HS-27A (cell line): ENCODE results near the gene ATXN1.

Source experiments
- DNase-seq: peaks from one replicate; pipeline ENCODE4 v3.0.0-alpha.2; 2012; ENCODE audit warnings: low read depth, missing footprints

The ATXN1 gene

GRCh38 chr6:16783509-16783908 lies 22.2 kb upstream of the ATXN1 start:
- DNase-seq: no peak

GRCh38 chr6:16782278-16782677 lies 21.0 kb upstream of the ATXN1 start:
- no peak for DNase-seq

GRCh38 chr6:16781348-16782169 lies 20.3 kb upstream of the ATXN1 start:
- no peak for DNase-seq

DNA sequence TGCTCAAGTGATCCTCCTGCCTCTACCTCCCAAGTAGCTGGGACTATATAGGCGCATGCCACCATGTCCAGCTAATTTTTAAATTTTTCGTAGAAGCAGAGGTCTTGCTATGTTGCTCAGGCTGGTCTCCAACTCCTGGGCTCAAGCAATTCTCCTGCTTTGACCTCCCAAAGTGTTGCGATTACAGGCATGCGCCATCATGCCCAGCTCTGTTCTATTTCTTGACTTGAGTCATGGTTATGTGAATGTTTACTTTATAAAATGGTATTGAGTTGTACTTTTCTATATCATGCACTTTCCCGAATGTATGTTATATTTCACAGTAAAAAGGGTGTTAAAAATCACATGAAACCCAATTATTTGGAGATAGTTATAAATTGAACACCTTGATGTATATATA lies 17.3 kb upstream of the ATXN1 start:
- no peak for DNase-seq

- DNase-seq: no peak
Measured at GRCh38 chr6:16777794-16778193, 16.5 kb upstream of the ATXN1 start.

DNA sequence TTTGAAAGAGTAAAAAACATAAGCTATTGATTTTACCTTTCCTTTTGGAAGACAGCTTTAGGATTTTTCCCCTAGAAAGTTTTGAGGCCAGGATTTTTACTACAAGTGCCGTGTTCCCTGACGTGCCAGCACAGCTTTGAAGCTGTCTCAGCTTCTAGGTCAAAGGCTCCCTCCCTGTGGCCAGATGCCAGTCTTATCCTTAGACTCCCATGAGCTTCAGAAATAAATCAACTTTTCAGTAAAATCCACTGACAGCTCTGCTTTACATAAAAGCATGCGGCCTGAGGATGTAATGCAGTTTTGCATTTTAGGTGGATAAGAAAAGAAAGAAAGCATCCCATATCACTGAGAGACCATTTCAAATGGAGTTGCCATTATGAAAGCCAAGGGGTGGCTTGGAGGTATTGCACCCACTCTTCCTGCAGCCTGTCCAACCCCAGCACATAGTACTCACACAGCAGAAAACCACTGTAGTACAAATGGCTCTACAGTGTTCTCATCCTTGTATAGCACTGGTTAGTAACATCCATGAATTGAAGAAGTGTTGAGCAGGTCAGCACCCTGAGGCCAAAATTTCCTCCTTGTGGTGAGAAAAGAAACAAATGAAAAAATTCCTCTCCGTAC lies 15.2 kb upstream of the ATXN1 start:
- no peak for DNase-seq

DNA sequence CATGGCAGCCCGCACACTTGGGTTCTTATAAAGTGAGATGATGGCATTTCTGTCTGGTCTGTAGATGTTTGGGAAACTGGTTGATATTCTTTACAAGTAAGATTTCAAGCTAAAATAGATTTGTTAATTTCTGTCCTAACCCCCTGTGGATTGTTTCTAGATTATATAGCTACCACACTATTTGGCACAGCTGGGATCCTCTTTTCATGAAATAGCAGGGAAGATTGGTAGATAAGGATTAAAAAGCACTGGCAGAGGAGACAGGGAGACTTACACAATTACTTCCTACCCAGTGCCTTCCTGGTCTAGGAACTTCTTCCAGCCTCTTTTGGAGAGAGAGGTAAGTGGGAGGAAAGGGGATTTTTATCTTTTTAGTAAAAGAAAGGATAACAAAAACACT lies 13.2 kb upstream of the ATXN1 start:
- DNase-seq: no peak

DNA sequence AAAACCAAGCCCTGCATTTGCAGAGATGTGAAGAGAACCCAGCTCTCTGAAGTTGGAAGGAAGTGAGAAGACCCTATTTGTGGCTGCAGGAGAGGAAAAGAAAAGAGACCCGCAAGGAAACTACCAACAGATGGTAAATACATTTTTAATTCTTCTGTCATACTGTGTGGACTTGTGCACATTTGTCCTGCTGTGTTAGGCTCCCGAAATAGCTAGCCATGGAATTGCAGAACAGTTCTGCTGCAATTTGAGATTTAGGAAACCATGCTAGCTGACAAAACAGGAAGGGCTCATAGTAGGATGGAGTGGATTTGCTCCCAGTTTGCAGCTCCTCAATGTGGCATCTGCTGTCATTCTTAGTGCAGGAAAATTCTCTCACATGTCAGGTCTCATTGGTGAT lies 12.1 kb upstream of the ATXN1 start:
- no peak for DNase-seq

DNA sequence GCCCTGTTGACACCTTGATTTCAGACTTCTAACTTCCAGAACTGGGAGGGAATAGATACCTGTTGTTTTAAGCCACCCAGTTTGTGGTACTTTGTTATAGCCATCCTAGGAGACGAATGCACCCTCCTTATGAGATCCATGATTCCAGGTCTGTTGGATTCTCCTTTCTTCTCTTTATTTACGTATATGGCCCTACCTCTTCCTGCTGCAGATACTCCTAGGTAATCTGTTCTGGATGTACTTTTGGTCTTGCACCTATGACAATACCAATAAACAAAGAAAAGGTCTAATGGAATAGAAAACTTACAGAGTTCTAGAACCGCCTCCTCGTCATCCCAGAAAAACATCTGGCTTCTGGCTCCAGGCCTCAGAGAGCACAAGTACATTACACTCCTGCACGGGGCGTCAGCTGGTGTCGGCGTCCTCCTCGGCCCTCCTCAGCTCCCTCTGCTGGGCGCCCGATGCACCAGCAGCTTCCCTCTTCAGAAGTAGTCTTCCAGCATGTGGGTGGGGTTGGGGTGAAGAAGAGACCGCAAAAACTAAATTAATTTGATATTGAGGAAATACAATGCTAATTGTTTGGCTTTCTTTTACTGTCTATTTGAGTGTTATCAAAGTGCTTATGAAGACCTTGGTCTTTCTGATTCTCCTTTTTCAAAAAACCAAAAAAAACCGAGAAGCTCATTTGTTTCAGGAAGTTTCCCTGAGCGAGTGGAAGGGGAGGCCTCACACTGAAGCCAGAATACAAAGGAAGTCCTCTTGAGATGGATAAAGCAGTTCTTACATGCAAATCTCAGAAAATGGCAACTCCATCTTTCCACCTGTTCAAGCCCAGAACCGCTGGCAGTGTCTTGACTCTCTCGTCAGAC lies 9.7 kb upstream of the ATXN1 start:
- DNase-seq: no peak

DNA sequence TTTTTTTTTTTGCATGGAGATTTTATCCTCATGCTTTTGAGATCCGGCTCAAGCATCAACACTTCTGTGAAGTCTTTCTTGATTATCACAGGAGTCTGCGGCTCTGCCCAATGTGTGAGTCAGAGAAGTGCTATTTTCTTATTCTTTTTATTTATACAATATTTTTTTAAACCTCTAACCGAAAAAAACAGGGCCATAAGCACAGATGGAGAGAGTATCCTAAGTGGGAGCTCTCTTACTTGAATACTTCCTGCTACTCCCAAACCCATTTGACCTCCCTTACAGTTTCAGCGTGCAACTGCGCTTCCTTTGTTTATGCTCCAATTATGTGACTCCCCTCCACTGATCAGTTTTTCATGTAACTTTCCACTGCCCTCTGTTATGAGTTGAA lies 8.7 kb upstream of the ATXN1 start:
- no peak for DNase-seq

GRCh38 chr6:16769131-16769985 lies 8.1 kb upstream of the ATXN1 start:
- DNase-seq: peak; percentile 98

- DNase-seq: no peak
Measured at GRCh38 chr6:16768477-16768830, 7.2 kb upstream of the ATXN1 start.

DNA sequence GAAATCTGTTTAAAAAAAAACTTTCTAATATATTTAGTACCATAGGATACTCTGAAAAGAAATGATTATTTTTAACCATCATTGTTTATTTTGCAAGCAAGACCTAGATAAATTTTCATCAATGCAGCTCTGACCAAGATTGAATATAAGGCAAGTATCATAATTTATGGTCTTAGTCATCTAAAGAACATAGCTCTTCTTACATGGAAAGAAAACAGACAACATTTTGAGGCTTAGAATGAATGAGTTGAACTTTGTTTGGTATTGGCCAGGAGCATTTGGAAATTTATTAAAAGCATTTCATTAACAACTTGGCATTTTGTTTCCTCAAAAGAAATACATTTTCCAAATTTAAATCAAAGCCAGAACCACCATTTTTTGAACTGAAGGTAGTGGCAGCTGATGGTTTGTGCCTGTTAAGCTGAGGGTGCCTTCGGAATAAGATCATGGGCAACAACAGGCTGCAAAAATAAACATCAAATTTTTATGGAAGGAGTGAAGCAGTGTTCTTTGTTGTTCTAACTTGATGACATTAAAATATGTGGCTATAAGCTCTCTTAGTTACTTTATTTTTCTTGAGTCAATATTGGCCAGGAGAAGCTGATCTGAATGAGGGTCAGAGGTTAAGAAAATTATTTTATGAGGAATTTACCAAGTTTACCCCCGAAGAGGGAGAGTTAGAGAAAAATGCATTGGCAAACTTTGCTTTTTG lies 6.7 kb upstream of the ATXN1 start:
- DNase-seq: no peak

GRCh38 chr6:16766836-16767745 lies 5.8 kb upstream of the ATXN1 start:
- no peak for DNase-seq

GRCh38 chr6:16766043-16766536 lies 4.8 kb upstream of the ATXN1 start:
- DNase-seq: peak; percentile 91

- no peak for DNase-seq
Measured at GRCh38 chr6:16765235-16765634, 4.0 kb upstream of the ATXN1 start.

DNA sequence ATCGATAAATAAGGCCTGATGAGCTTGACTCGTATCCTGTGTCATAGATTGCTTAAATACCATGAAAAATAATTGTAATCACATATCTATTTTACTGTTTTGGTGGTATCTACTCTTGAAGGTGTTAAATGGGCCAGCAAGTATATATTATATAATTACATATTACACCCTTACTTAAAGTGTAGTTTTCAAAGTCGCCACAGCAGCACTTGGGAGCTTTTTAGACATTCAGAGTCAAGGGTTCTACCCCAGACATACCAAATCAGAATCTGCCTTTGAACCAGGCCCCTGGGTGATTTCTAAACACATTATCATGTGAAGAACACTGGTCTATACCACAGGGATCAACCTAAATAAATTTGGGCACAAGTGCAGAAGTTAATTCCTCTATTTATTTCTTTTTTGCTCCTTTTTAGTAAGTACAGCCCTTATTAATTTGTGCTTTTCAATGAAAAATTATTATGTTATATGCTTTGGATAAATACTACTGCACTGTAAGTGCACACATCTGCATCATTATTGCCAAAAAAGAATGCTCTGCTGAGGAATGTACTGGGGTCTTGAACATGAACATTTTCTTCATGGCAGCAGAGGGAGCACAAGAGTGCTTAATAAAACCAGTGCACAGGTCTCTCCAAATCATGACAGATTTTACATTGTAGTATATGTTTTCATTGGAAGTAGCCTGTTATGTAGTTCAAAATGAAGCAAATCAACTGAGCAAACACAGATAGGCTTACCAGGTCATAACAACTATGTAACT lies 3.1 kb upstream of the ATXN1 start:
- DNase-seq: no peak

- DNase-seq: peak; percentile 96
Measured at GRCh38 chr6:16762550-16763477, 1.6 kb upstream of the ATXN1 start.
